Small intestine (tissue), 7 donors: Measurements from ENCODE around the gene ECHDC1. TPM values are rescaled to one million over a fixed set of nuclear protein-coding genes. Genes with fewer than 3 reads are reported as not detected.

Source experiments
- DNase-seq, 2 donors: peaks; one replicate each; pipeline versions ENCODE4 v3.0.0 to v3.0.0-alpha.2; 2013
- FAIRE-seq: peaks from 2 replicates; lab custom pipeline; 2012; peaks lifted over from hg19 to GRCh38; lab: Jason Lieb, UNC
- H3K27ac ChIP-seq, 3 donors: one replicate each; pipeline ENCODE4 v1.5.1; 2013; ENCODE audit warnings: low read length in 2 of 3, mild to moderate bottlenecking in 2 of 3, control low read depth in 1 of 3, inconsistent platforms in 1 of 3, low read depth in 1 of 3, moderate library complexity in 1 of 3
- H3K27me3 ChIP-seq, 3 donors: one replicate each; pipeline ENCODE4 v1.6.1; 2013; ENCODE audit warnings: low read length in 3 of 3, inconsistent platforms in 1 of 3; ENCODE audit not compliant: control insufficient read depth in 3 of 3, insufficient read depth in 3 of 3
- H3K36me3 ChIP-seq, 3 donors: one replicate each; pipeline ENCODE4 v1.6.1; 2013; ENCODE audit warnings: low read length in 3 of 3, inconsistent platforms in 1 of 3, low read depth in 1 of 3, mild to moderate bottlenecking in 1 of 3, moderate library complexity in 1 of 3; ENCODE audit not compliant: control insufficient read depth in 3 of 3, insufficient read depth in 2 of 3
- H3K4me1 ChIP-seq, 3 donors: one replicate each; pipeline ENCODE4 v1.6.1; 2013; ENCODE audit warnings: low read length in 2 of 3, inconsistent platforms in 1 of 3, low read depth in 1 of 3, mild to moderate bottlenecking in 1 of 3, moderate library complexity in 1 of 3; ENCODE audit not compliant: control insufficient read depth in 3 of 3, insufficient read depth in 2 of 3
- H3K4me3 ChIP-seq, 3 donors: one replicate each; pipeline ENCODE4 v1.5.1; 2013; ENCODE audit warnings: low read length in 3 of 3, control low read depth in 1 of 3, inconsistent platforms in 1 of 3, low read depth in 1 of 3, mild to moderate bottlenecking in 1 of 3, moderate library complexity in 1 of 3
- H3K9me3 ChIP-seq, 2 donors: one replicate each; pipeline ENCODE4 v1.6.1; 2013; ENCODE audit warnings: low read depth in 1 of 2, low read length in 1 of 2; ENCODE audit not compliant: control insufficient read depth in 2 of 2, insufficient read depth in 1 of 2
- WGBS, 3 donors: extraction: QIAGEN DNeasy Blood & Tissue Kit; methylation state at CpG; one replicate each; pipeline ENCODE4 v1.1.7; 2013; 5-methylcytosine and 5-hydroxymethylcytosine counted together
- polyA plus RNA-seq, 4 donors: library from polyadenylated mRNA; stranded (reverse) in 3 of 4; unstranded in 1 of 4; fragments of 200-250 nt in 3 of 4; fragments of 120-200 nt in 1 of 4; gene quantifications; one replicate each; pipeline versions ENCODE4 v1.2.1 to v1.2.3, GENCODE V29; 2013
- donor health status: healthy with polysubstance abuse.
- donor health status: control.
- donor health status: control.
- donor health status: Bipolar disorder and iron deficiency.
- donor health status: healthy.

ECHDC1 gene
- polyA plus RNA-seq, 4 donors = 50.0 to 62.2 (median 60.0) TPM

DNA sequence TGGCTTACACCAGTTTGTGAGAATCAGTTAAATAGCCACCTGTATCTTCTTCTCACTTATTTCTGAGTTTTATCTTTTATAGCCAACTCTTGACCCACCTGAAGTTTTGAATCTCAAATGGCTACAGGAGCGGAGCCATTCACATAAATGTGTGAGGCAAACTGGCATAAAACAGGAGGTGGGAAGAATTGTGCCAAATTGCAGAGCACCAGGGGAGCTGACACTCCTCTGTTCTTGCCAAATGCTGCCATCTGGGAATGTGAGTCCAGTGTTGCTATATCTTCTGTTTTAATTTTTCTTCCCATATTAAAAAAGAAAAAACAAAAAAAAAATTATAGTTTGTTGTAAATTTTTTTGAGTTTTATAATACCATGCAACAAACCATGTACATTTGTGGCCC, 93.8 kb downstream of the ECHDC1 start:
- no peak overlapping the region for H3K27ac ChIP-seq
- H3K4me1 ChIP-seq = no peaks in the 10 kb centered on the region
- H3K9me3 ChIP-seq = no peaks in the 10 kb centered on the region
- H3K4me3 ChIP-seq = no peak overlapping the region
- H3K27me3 ChIP-seq = no peaks in the 10 kb centered on the region
- 93 to 100% (median 96%) methylated on average over 1 of the region's 1 CpG for WGBS, 3 donors
- FAIRE-seq (no peak), DNase-seq (no peak)
- H3K36me3 ChIP-seq = no peaks in the 10 kb centered on the region

DNA sequence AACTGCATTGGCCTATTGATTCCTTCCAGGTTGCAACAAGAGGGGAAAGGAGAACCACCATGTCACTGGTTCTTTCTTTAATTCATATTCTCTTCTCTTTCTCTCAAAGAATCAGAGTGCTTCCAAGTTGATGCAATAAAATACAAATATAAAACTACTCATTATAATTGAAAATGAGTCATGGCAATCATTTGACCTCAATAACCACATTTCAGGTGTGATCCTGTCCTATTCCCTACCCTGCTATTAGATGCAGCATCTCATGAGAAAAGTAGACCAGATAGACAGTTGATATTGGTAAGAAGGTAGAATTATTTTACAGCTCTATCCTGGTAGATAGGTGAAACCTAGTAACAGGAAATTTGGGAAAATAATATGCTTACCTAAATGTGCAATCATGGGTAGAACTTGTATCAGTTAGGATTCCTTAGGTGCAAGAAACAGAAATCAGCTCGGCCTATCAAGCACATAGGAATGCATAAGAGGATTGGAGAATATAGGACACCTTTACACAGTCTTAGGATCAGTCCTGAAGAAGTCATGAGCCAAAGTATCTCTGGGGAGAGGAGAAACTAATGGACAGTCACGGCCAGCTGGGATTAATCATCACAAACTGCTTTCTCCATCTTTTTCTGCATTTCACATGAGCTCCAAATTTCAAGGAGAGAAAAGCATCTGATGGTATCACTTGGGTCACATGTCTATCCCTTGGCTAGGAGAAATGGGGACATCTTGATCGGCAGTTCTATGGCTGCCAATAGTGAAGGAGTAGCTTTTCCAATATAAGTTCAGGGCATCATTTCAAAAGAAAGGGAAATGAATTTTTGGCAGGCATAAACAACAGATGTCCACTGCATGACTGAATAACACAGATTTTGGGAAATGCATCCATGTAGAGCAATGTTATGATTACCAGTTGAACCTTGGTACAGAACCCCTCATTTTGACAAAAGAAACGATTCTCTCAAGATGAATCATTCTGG, 96.0 kb downstream of the ECHDC1 start:
- no peaks in the 10 kb centered on the region for H3K27me3 ChIP-seq
- H3K4me3 ChIP-seq = no peak overlapping the region
- FAIRE-seq = no peak
- 57 to 69% (median 65%) methylated on average over 4 of the region's 4 CpGs for WGBS, 3 donors
- no peak overlapping the region for H3K27ac ChIP-seq
- H3K4me1 ChIP-seq = no peaks in the 10 kb centered on the region
- no peak for DNase-seq
- H3K36me3 ChIP-seq = no peaks in the 10 kb centered on the region
- H3K9me3 ChIP-seq = no peaks in the 10 kb centered on the region

DNA sequence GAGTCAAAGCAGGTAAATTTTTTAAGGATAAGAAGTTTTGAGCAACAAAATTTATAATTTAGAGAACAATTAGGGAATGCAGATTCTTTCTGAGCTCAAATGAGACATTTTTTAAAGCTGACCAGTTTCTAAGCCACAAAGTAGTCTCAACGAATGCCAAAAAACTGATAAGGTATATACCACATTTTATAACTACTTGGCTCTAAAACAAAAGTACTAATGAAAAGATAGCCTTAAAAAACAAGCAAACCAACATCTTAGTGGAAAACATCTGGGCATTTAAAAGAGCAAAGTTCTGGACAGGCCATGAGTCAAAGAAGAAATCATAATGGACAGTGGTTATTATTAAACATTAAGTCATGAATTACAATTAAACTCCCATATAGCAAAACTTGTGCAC, 99.9 kb downstream of the ECHDC1 start:
- no peak overlapping the region for H3K4me3 ChIP-seq
- H3K27me3 ChIP-seq = no peaks in the 10 kb centered on the region
- no peaks in the 10 kb centered on the region for H3K9me3 ChIP-seq
- WGBS, 3 donors = 21 to 62% (median 38%) methylated on average over 1 of the region's 1 CpG
- H3K27ac ChIP-seq = no peak overlapping the region
- no peak for DNase-seq
- FAIRE-seq = no peak
- no peaks in the 10 kb centered on the region for H3K4me1 ChIP-seq
- no peaks in the 10 kb centered on the region for H3K36me3 ChIP-seq

Other genes with a start within 250 kb of the ECHDC1 start
- gene RSPO3, start 224.9 kb downstream of the ECHDC1 start, polyA plus RNA-seq = 1 to 10 TPM in 2 of 4 donors, under 1 TPM in 1, not detected in 1; 0.54 to 6.7 (median 1.6) TPM
- gene RNF146, start 76.7 kb downstream of the ECHDC1 start, polyA plus RNA-seq = 10 to 100 TPM; 15.1 to 42.1 (median 23.5) TPM
- gene KIAA0408, start 115.8 kb upstream of the ECHDC1 start, polyA plus RNA-seq = 1 to 10 TPM in 3 of 4 donors, not detected in 1; 1.1 to 2.6 (median 2.0) TPM
- gene C6orf58, start 233.6 kb upstream of the ECHDC1 start, polyA plus RNA-seq = under 1 TPM in 2 of 4 donors, not detected in 2; 0.06 to 0.09 TPM